Panc1 (cell line): ENCODE results near the gene CHDH. TPM values are rescaled to one million over a fixed set of nuclear protein-coding genes. Genes with fewer than 3 reads are reported as not detected.

Experiments used
- ATAC-seq: fragments of 200-7000 bp; cut with Tn5 transposase; 2 replicates; pipeline ENCODE4 v1.9.1; 2020; ENCODE audit warnings: mild to moderate bottlenecking, moderate library complexity
- BruUV-seq: library from RNA; stranded (reverse); fragments of 400-500 nt; replicated peaks from 2 replicates; lab custom pipeline; 2021; lab: Mats Ljungman, UMichigan
- CTCF ChIA-PET: fragments of 300-600 bp; sonication (Branson Sonifier 250); formaldehyde crosslinking; loops from one replicate; lab custom pipeline; 2022; ENCODE audit warnings: antibody characterized with exemption; lab: Charles Lee
- POLR2A ChIA-PET: fragments of 300-600 bp; sonication (Branson Sonifier 250); formaldehyde crosslinking; loops from one replicate; lab custom pipeline; 2022; ENCODE audit warnings: antibody characterized with exemption; lab: Charles Lee
- DNase-seq: peaks from one replicate; pipeline ENCODE4 v3.0.0-alpha.2; 2010; ENCODE audit warnings: low read depth, low spot score
- H3K27ac ChIP-seq: 2 replicates; pipeline ENCODE4 v1.5.1; 2011; ENCODE audit warnings: mild to moderate bottlenecking, low read length, inconsistent platforms
- H3K27me3 ChIP-seq: fragments of 200-500 bp; sonication (Bioruptor generic); 2 replicates; pipeline ENCODE4 v1.6.0; 2014; ENCODE audit warnings: low read length, inconsistent platforms; ENCODE audit not compliant: control insufficient read depth, insufficient read depth
- H3K36me3 ChIP-seq: fragments of 200-500 bp; sonication (Bioruptor generic); 2 replicates; pipeline ENCODE4 v1.5.1; 2014; ENCODE audit warnings: inconsistent platforms, mild to moderate bottlenecking, low read length, moderate library complexity; ENCODE audit not compliant: control insufficient read depth, insufficient read depth
- H3K4me1 ChIP-seq: 2 replicates; pipeline ENCODE4 v1.5.1; 2011; ENCODE audit warnings: inconsistent platforms, mild to moderate bottlenecking, low read length, moderate library complexity; ENCODE audit not compliant: control insufficient read depth, insufficient read depth
- H3K4me3 ChIP-seq, 2 experiments: 2 replicates each; pipeline ENCODE4 v1.5.1; 2011 to 2012; ENCODE audit warnings: low read depth in 2 of 2, low read length in 2 of 2, mild to moderate bottlenecking in 2 of 2, inconsistent platforms in 1 of 2, moderate library complexity in 1 of 2
- H3K9me3 ChIP-seq: fragments of 200-500 bp; sonication (Bioruptor generic); 2 replicates; pipeline ENCODE4 v1.5.1; 2014; ENCODE audit warnings: low read depth, mild to moderate bottlenecking, inconsistent platforms, low read length, moderate library complexity; ENCODE audit not compliant: control insufficient read depth, insufficient read depth
- CTCF ChIP-seq: fragments of 450-650 bp; IDR thresholded peaks from 2 replicates; pipeline ENCODE4 v1.5.1; 2017; ENCODE audit warnings: mild to moderate bottlenecking
- POLR2AphosphoS5 ChIP-seq: IDR thresholded peaks from 2 replicates; pipeline ENCODE4 v1.6.1; 2012; ENCODE audit warnings: mild to moderate bottlenecking, low read depth, low read length, moderate library complexity
- REST ChIP-seq, 2 experiments: IDR thresholded peaks; 2 replicates each; pipeline ENCODE4 v1.6.1; 2011 to 2012; ENCODE audit warnings: low read depth in 2 of 2, control low read depth in 1 of 2, low read length in 1 of 2, mild to moderate bottlenecking in 1 of 2, moderate library complexity in 1 of 2; ENCODE audit not compliant: insufficient read depth in 1 of 2
- SIN3A ChIP-seq: IDR thresholded peaks from 2 replicates; pipeline ENCODE4 v1.6.1; 2012; ENCODE audit warnings: low read depth, mild to moderate bottlenecking, low read length, moderate library complexity, borderline replicate concordance; ENCODE audit not compliant: insufficient read depth
- TCF7L2 ChIP-seq: IDR thresholded peaks from 2 replicates; pipeline ENCODE4 v1.6.1; 2011; ENCODE audit warnings: mild to moderate bottlenecking, low read depth, low read length, inconsistent platforms
- in situ Hi-C: cut with HindIII; loops from 2 replicates; pipeline ENCODE4 v1.10.0; 2016; ENCODE audit warnings: low sequenced_read_pairs, low pct_unique_long_range_greater_than_20kb
- intact Hi-C: fragments of 100-400 bp; cut with micrococcal nuclease; formaldehyde crosslinking; loops from one replicate; pipeline ENCODE4 v1.10.0; 2022; ENCODE audit not compliant: unreplicated experiment
- total RNA-seq: library from RNA; stranded (reverse); gene quantifications from one replicate; pipeline ENCODE4 v1.2.1, GENCODE V29; 2021; ENCODE audit not compliant: unreplicated experiment

Gene CHDH
- total RNA-seq, 1 experiment from 2014 or later: 24.1 TPM

- BruUV-seq: no TSS peak
- ChIA-PET CTCF (no interaction called here), POLR2A (no interaction called here)
- Histone ChIP-seq H3K27ac (no peak overlapping the region), H3K4me3 (no peak overlapping the region), H3K4me1 (no peaks in the 10 kb centered on the region), H3K36me3 (peaks cover 2% of the 10 kb centered on the region; the same call in 1 of the 2 replicates), H3K27me3 (no peaks in the 10 kb centered on the region), H3K9me3 (no peaks in the 10 kb centered on the region)
- no peak for DNase-seq
- intact Hi-C loops: no loop called here
- in situ Hi-C loops: no loop called here
- ATAC-seq: no peak
- TF ChIP-seq POLR2AphosphoS5: no peak
- TF ChIP-seq SIN3A: no peak
- TF ChIP-seq REST (IDR thresholded peaks at IDR 0.05; ENCODE audit: insufficient read depth in 1 of 2, low read depth in 2 of 2, low read length in 1 of 2): no peak
- no peak for TF ChIP-seq TCF7L2
- no peak for TF ChIP-seq CTCF
These were observed 28.4 kb downstream of the CHDH start for GRCh38 chr3:53817809-53818208.

GRCh38 chr3:53817211-53817610 lies 29.0 kb downstream of the CHDH start:
- BruUV-seq: no TSS peak
- no peak overlapping the region for H3K4me3 ChIP-seq
- no peaks in the 10 kb centered on the region for H3K27me3 ChIP-seq
- intact Hi-C loops (no loop called here), in situ Hi-C loops (no loop called here)
- TF ChIP-seq CTCF: no peak
- no peak for TF ChIP-seq POLR2AphosphoS5
- TF ChIP-seq REST (IDR thresholded peaks at IDR 0.05; ENCODE audit: insufficient read depth in 1 of 2, low read depth in 2 of 2, low read length in 1 of 2): no peak
- TF ChIP-seq SIN3A: no peak
- TF ChIP-seq TCF7L2: no peak
- ATAC-seq: no peak
- no peaks in the 10 kb centered on the region for H3K9me3 ChIP-seq
- no peak for DNase-seq
- H3K4me1 ChIP-seq: no peaks in the 10 kb centered on the region
- POLR2A ChIA-PET: no interaction called here
- CTCF ChIA-PET: no interaction called here
- no peak overlapping the region for H3K27ac ChIP-seq
- peaks cover 2% of the 10 kb centered on the region; the same call in 1 of the 2 replicates for H3K36me3 ChIP-seq
